IMR-90 (cell line): ENCODE data around the gene GNA15. TPM values are rescaled to one million over a fixed set of nuclear protein-coding genes. Genes with fewer than 3 reads are reported as not detected.
A peak's percentile ranks its signal among the peaks of the same experiment; 100 is the strongest.

Source experiments
- ATAC-seq: fragments of 200-7000 bp; cut with Tn5 transposase; 2 replicates; pipeline ENCODE4 v1.9.1; 2020; ENCODE audit warnings: low read depth, mild to moderate bottlenecking, moderate library complexity
- BruUV-seq: library from RNA; stranded (reverse); fragments of 400-500 nt; replicated peaks from 2 replicates; lab custom pipeline; 2021; lab: Mats Ljungman, UMichigan
- CTCF ChIA-PET: fragments of 300-600 bp; formaldehyde crosslinking; extraction: SDS; loops from one replicate; lab custom pipeline; 2021; ENCODE audit warnings: antibody characterized with exemption; lab: Yijun Ruan, JAX
- POLR2A ChIA-PET: fragments of 300-600 bp; sonication (Branson Sonifier 250); formaldehyde crosslinking; loops from one replicate; lab custom pipeline; 2022; ENCODE audit warnings: antibody characterized with exemption; ENCODE audit not compliant: unreplicated experiment; lab: Charles Lee
- DNase-seq: peaks from one replicate; pipeline ENCODE4 v3.0.0; 2013
- H2AFZ ChIP-seq: replicated peaks from 2 replicates; pipeline ENCODE3; 2013; ENCODE audit warnings: low read length, mild to moderate bottlenecking; ENCODE audit not compliant: poor library complexity
- H2AK5ac ChIP-seq: 2 replicates; pipeline ENCODE4 v1.6.1; 2013; ENCODE audit warnings: low read depth, low read length, inconsistent platforms
- H2AK9ac ChIP-seq: replicated peaks from 2 replicates; pipeline ENCODE3; 2013; ENCODE audit warnings: mild to moderate bottlenecking, low read depth, low read length, moderate library complexity; ENCODE audit not compliant: poor library complexity
- H2BK120ac ChIP-seq: 2 replicates; pipeline ENCODE4 v1.6.1; 2013; ENCODE audit warnings: low read depth, low read length, inconsistent platforms
- H2BK15ac ChIP-seq: 3 replicates; pipeline ENCODE4 v1.6.1; 2013; ENCODE audit warnings: low read depth, low read length, inconsistent platforms
- H2BK20ac ChIP-seq: 2 replicates; pipeline ENCODE4 v1.6.1; 2013; ENCODE audit warnings: low read depth, mild to moderate bottlenecking, inconsistent platforms, low read length, moderate library complexity
- H2BK5ac ChIP-seq: 2 replicates; pipeline ENCODE4 v1.6.1; 2013; ENCODE audit warnings: mild to moderate bottlenecking, low read depth, low read length, inconsistent platforms; ENCODE audit not compliant: poor library complexity, severe bottlenecking
- H3K14ac ChIP-seq: replicated peaks from 2 replicates; pipeline ENCODE4 v1.6.1; 2013; ENCODE audit warnings: low read depth, low read length, inconsistent platforms
- H3K18ac ChIP-seq: 2 replicates; pipeline ENCODE4 v1.6.1; 2013; ENCODE audit warnings: low read depth, low read length, control low read depth
- H3K23ac ChIP-seq: 2 replicates; pipeline ENCODE4 v1.6.1; 2013; ENCODE audit warnings: low read depth, low read length, inconsistent platforms
- H3K27ac ChIP-seq: 2 replicates; pipeline ENCODE4 v1.5.1; 2013; ENCODE audit warnings: mild to moderate bottlenecking, control low read depth, low read length; ENCODE audit not compliant: insufficient read depth
- H3K27me3 ChIP-seq: 2 replicates; pipeline ENCODE4 v1.6.1; 2013; ENCODE audit warnings: low read length; ENCODE audit not compliant: control insufficient read depth, insufficient read depth
- H3K36me3 ChIP-seq: 2 replicates; pipeline ENCODE4 v1.6.1; 2013; ENCODE audit warnings: low read length, mixed read lengths; ENCODE audit not compliant: control insufficient read depth, insufficient read depth
- H3K4ac ChIP-seq: 2 replicates; pipeline ENCODE4 v1.6.1; 2013; ENCODE audit warnings: low read depth, low read length, inconsistent platforms
- H3K4me1 ChIP-seq: 2 replicates; pipeline ENCODE4 v1.6.1; 2013; ENCODE audit warnings: low read length, mixed read lengths; ENCODE audit not compliant: control insufficient read depth, insufficient read depth
- H3K4me2 ChIP-seq: 2 replicates; pipeline ENCODE4 v1.6.1; 2013; ENCODE audit warnings: low read depth, mild to moderate bottlenecking, control low read depth, low read length, moderate library complexity
- H3K4me3 ChIP-seq: 2 replicates; pipeline ENCODE4 v1.5.1; 2013; ENCODE audit warnings: low read depth, mild to moderate bottlenecking, control low read depth, low read length, moderate library complexity; ENCODE audit not compliant: insufficient read depth
- H3K56ac ChIP-seq: 2 replicates; pipeline ENCODE4 v1.6.1; 2013; ENCODE audit warnings: low read length, inconsistent platforms; ENCODE audit not compliant: insufficient read depth; ENCODE audit errors: extremely low read depth
- H3K79me1 ChIP-seq, 2 experiments: 2 replicates each; pipeline ENCODE4 v1.6.1; 2013; ENCODE audit warnings: low read length in 2 of 2, inconsistent platforms in 1 of 2, low read depth in 1 of 2
- H3K9ac ChIP-seq: 2 replicates; pipeline ENCODE4 v1.6.1; 2013; ENCODE audit warnings: low read depth, low read length, control low read depth
- H3K9me1 ChIP-seq: 2 replicates; pipeline ENCODE4 v1.6.1; 2013; ENCODE audit warnings: low read length, inconsistent platforms; ENCODE audit not compliant: insufficient read depth
- H3K9me3 ChIP-seq: 2 replicates; pipeline ENCODE4 v1.6.1; 2013; ENCODE audit warnings: low read length; ENCODE audit not compliant: control insufficient read depth, insufficient read depth
- H4K20me1 ChIP-seq: 2 replicates; pipeline ENCODE4 v1.6.1; 2013; ENCODE audit warnings: low read length, inconsistent platforms; ENCODE audit not compliant: insufficient read depth
- H4K5ac ChIP-seq: 2 replicates; pipeline ENCODE4 v1.6.1; 2013; ENCODE audit warnings: mild to moderate bottlenecking, low read depth, low read length, control low read depth
- H4K8ac ChIP-seq, 2 experiments: 2 replicates each; pipeline ENCODE4 v1.6.1; 2013; ENCODE audit warnings: low read depth in 2 of 2, low read length in 2 of 2, control low read depth in 1 of 2, inconsistent platforms in 1 of 2
- H4K91ac ChIP-seq: 2 replicates; pipeline ENCODE4 v1.6.1; 2013; ENCODE audit warnings: low read depth, low read length, inconsistent platforms; ENCODE audit not compliant: insufficient read depth
- BHLHE40 ChIP-seq: fragments of 150-350 bp; IDR thresholded peaks from 2 replicates; pipeline ENCODE4 v1.6.1; 2016; ENCODE audit warnings: mild to moderate bottlenecking, low read depth, low read length
- CEBPB ChIP-seq: IDR thresholded peaks from 2 replicates; pipeline ENCODE4 v1.6.1; 2012; ENCODE audit warnings: low read depth, low read length, improper control_type of control experiment
- CTCF ChIP-seq: conservative IDR thresholded peaks from 2 replicates; pipeline ENCODE4 v1.5.1; 2012; ENCODE audit warnings: mild to moderate bottlenecking, low read depth, low read length, improper control_type of control experiment
- ELK1 ChIP-seq: fragments of 150-350 bp; IDR thresholded peaks from 2 replicates; pipeline ENCODE4 v1.6.1; 2016; ENCODE audit warnings: low read depth, mild to moderate bottlenecking, low read length, moderate library complexity, borderline replicate concordance
- FOS ChIP-seq: fragments of 150-350 bp; IDR thresholded peaks from 2 replicates; pipeline ENCODE4 v1.6.1; 2016; ENCODE audit warnings: low read depth, low read length
- MAFK ChIP-seq: IDR thresholded peaks from 2 replicates; pipeline ENCODE4 v1.6.1; 2012; ENCODE audit warnings: low read depth, low read length, improper control_type of control experiment
- MAZ ChIP-seq: IDR thresholded peaks from 2 replicates; pipeline ENCODE4 v1.6.1; 2012; ENCODE audit warnings: low read depth, mild to moderate bottlenecking, low read length, improper control_type of control experiment, moderate library complexity, borderline replicate concordance
- MXI1 ChIP-seq: IDR thresholded peaks from 2 replicates; pipeline ENCODE4 v1.6.1; 2012; ENCODE audit warnings: low read depth, mild to moderate bottlenecking, low read length, moderate library complexity, borderline replicate concordance
- NFE2L2 ChIP-seq: fragments of 150-350 bp; IDR thresholded peaks from 2 replicates; pipeline ENCODE4 v1.6.1; 2016; ENCODE audit warnings: low read depth, mild to moderate bottlenecking, low read length
- POLR2A ChIP-seq: IDR thresholded peaks from 2 replicates; pipeline ENCODE4 v1.6.1; 2012; ENCODE audit warnings: mild to moderate bottlenecking, low read depth, low read length
- RAD21 ChIP-seq: IDR thresholded peaks from 2 replicates; pipeline ENCODE4 v1.6.1; 2012; ENCODE audit warnings: low read length, improper control_type of control experiment
- RCOR1 ChIP-seq: IDR thresholded peaks from 2 replicates; pipeline ENCODE4 v1.6.1; 2012; ENCODE audit warnings: mild to moderate bottlenecking, low read length, improper control_type of control experiment; ENCODE audit not compliant: insufficient replicate concordance
- RFX5 ChIP-seq: IDR thresholded peaks from 2 replicates; pipeline ENCODE4 v1.8.0; 2012; ENCODE audit warnings: low read depth, mild to moderate bottlenecking, low read length, moderate library complexity
- SMC3 ChIP-seq: fragments of 150-350 bp; IDR thresholded peaks from 2 replicates; pipeline ENCODE4 v1.6.1; 2016; ENCODE audit warnings: low read depth, mild to moderate bottlenecking, antibody characterized with exemption, low read length, moderate library complexity
- WGBS, 2 experiments: methylation state at CpG; one replicate each; pipeline versions ENCODE4 v1.1.5 to v1.1.7; 2013; ENCODE audit warnings: missing lambda C conversion rate in 2 of 2; ENCODE audit not compliant: insufficient read length in 1 of 2; ENCODE audit errors: extremely low coverage in 2 of 2; 5-methylcytosine and 5-hydroxymethylcytosine counted together
- dilution Hi-C: fragments of 300-500 bp; cut with HindIII; formaldehyde crosslinking; loops from one replicate; pipeline ENCODE4 v1.14.3; 2018; ENCODE audit warnings: low sequenced_read_pairs; ENCODE audit not compliant: unreplicated experiment
- in situ Hi-C: fragments of 300-500 bp; cut with MboI; formaldehyde crosslinking; loops from 3 replicates; pipeline ENCODE4 v1.14.3; 2019; ENCODE audit warnings: low sequenced_read_pairs, inconsistent platforms, mixed read lengths
- intact Hi-C: fragments of 100-400 bp; cut with micrococcal nuclease; formaldehyde crosslinking; loops from 2 replicates; pipeline ENCODE4 v1.10.0; 2022
- polyA plus RNA-seq, 3 experiments: library from polyadenylated mRNA; depleted of rRNA; stranded (reverse); fragments of >200 nt; gene quantifications; 2 replicates each; pipeline ENCODE4 v1.2.3, GENCODE V29; 2012; ENCODE audit warnings: low replicate concordance in 1 of 3
- total RNA-seq: library from RNA; depleted of rRNA; stranded (reverse); fragments of >200 nt; gene quantifications from 2 replicates; pipeline ENCODE4 v1.2.3, GENCODE V29; 2012

Gene GNA15
- total and polyA plus RNA-seq, 2 of the 4 experiments (the other 2 are of a cell fraction): 0.18 TPM; not detected in 1

- ATAC-seq (no peak), DNase-seq (no peak)
- H3K27ac ChIP-seq: no peak overlapping the region
- H2BK15ac ChIP-seq: no peak overlapping the region
- dilution Hi-C loops: no loop called here
- no peak overlapping the region for H3K4me3 ChIP-seq
- no peak overlapping the region for H4K5ac ChIP-seq
- no peak overlapping the region for H3K4ac ChIP-seq
- intact Hi-C loops: no loop called here
- H3K4me1 ChIP-seq: peaks cover 2% of the 10 kb centered on the region; the same call in 1 of the 2 replicates
- no peak overlapping the region for H3K23ac ChIP-seq
- peaks cover 8% of the 10 kb centered on the region; the same call in 1 of the 2 replicates for H3K9me1 ChIP-seq
- CTCF ChIA-PET: no interaction called here
- H4K20me1 ChIP-seq: no peaks in the 10 kb centered on the region; the same call in 1 of the 2 replicates
- no peaks in the 10 kb centered on the region for H3K9me3 ChIP-seq
- H2BK20ac ChIP-seq: no peak overlapping the region
- WGBS, 2 experiments: 45% methylated on average over 18 of the region's 35 CpGs; no CpG with 5 or more reads in 1 of the 2 experiments
- in situ Hi-C loops: no loop called here
- H2BK120ac ChIP-seq: no peak overlapping the region
- H3K27me3 ChIP-seq: no peaks in the 10 kb centered on the region
- H3K36me3 ChIP-seq: no peaks in the 10 kb centered on the region
- H3K79me1 ChIP-seq: peaks cover 0 to 5% of the 10 kb centered on the region in 2 experiments; a peak in 1 of 4 replicates
- POLR2A ChIA-PET: no interaction called here
- H3K9ac ChIP-seq: no peak overlapping the region
- H3K4me2 ChIP-seq: no peak overlapping the region
- H3K56ac ChIP-seq: no peak overlapping the region
- no peak overlapping the region for H2BK5ac ChIP-seq
- H2AK9ac ChIP-seq: no peak overlapping the region
- H3K14ac ChIP-seq: no peak overlapping the region
- no peak overlapping the region for H4K8ac ChIP-seq
- no TSS peak for BruUV-seq
- H2AFZ ChIP-seq: peak overlapping the region; percentile 82
- H4K91ac ChIP-seq: no peak overlapping the region
- no peak overlapping the region; the same call in 1 of the 2 replicates for H2AK5ac ChIP-seq
- H3K18ac ChIP-seq: no peak overlapping the region
- TF ChIP-seq SMC3 (no peak), RFX5 (no peak), MAFK (no peak), MXI1 (no peak), NFE2L2 (no peak), BHLHE40 (no peak), RAD21 (no peak), CTCF (no peak), RCOR1 (no peak), CEBPB (no peak), ELK1 (no peak), POLR2A (no peak), MAZ (no peak), FOS (no peak)
These were observed 14.0 kb downstream of the GNA15 start for GRCh38 chr19:3149526-3150505.
